GM06990 (cell line): ENCODE results near the gene CAMTA1.

Experiments used
- DNase-seq: peaks from one replicate; pipeline ENCODE4 v3.0.0-alpha.2; 2011; ENCODE audit not compliant: insufficient read length; ENCODE audit errors: extremely low read depth
- H3K27me3 ChIP-seq: replicated peaks from 2 replicates; pipeline ENCODE4 v1.6.0; 2011; ENCODE audit warnings: low read length; ENCODE audit not compliant: control insufficient read depth, insufficient read depth
- H3K36me3 ChIP-seq: 2 replicates; pipeline ENCODE4 v1.5.1; 2011; ENCODE audit warnings: low read length; ENCODE audit not compliant: control insufficient read depth, insufficient read depth
- H3K4me3 ChIP-seq: replicated peaks from 2 replicates; pipeline ENCODE4 v1.5.1; 2011; ENCODE audit warnings: low read depth, mild to moderate bottlenecking, control low read depth, low read length
- TF ChIP-seq, protein P1 (sequence below): IDR thresholded peaks from 2 replicates; pipeline ENCODE4 v1.5.1; 2011; ENCODE audit warnings: low read length, control low read depth, mild to moderate bottlenecking, inconsistent platforms; ENCODE audit not compliant: insufficient read depth, poor library complexity, severe bottlenecking

The CAMTA1 gene

DNA sequence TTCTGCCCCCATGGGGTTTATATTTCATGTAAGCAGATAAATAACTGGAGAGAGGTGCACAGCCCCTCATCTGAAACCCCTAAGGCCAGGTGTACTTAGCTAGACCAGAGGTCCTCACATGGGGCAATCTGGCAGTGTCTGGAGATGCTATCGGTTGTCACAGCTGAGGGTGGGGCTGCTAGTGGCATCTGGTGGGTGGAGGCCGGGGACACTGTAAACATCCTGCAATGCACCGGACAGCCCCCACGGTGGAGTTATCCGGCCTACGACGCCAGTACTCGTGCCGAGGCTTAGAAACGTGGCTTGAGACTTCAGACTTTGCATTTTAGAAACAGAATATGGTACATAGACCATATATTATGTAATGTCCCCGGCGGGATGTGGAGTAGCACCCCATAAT is 799.4 kb downstream of the CAMTA1 start:
- H3K27me3 ChIP-seq = no peaks in the 10 kb centered on the region
- H3K4me3 ChIP-seq = no peak overlapping the region
- TF ChIP-seq, protein P1, sequence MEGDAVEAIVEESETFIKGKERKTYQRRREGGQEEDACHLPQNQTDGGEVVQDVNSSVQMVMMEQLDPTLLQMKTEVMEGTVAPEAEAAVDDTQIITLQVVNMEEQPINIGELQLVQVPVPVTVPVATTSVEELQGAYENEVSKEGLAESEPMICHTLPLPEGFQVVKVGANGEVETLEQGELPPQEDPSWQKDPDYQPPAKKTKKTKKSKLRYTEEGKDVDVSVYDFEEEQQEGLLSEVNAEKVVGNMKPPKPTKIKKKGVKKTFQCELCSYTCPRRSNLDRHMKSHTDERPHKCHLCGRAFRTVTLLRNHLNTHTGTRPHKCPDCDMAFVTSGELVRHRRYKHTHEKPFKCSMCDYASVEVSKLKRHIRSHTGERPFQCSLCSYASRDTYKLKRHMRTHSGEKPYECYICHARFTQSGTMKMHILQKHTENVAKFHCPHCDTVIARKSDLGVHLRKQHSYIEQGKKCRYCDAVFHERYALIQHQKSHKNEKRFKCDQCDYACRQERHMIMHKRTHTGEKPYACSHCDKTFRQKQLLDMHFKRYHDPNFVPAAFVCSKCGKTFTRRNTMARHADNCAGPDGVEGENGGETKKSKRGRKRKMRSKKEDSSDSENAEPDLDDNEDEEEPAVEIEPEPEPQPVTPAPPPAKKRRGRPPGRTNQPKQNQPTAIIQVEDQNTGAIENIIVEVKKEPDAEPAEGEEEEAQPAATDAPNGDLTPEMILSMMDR = no peak
- no peaks in the 10 kb centered on the region for H3K36me3 ChIP-seq
- DNase-seq = no peak

DNA sequence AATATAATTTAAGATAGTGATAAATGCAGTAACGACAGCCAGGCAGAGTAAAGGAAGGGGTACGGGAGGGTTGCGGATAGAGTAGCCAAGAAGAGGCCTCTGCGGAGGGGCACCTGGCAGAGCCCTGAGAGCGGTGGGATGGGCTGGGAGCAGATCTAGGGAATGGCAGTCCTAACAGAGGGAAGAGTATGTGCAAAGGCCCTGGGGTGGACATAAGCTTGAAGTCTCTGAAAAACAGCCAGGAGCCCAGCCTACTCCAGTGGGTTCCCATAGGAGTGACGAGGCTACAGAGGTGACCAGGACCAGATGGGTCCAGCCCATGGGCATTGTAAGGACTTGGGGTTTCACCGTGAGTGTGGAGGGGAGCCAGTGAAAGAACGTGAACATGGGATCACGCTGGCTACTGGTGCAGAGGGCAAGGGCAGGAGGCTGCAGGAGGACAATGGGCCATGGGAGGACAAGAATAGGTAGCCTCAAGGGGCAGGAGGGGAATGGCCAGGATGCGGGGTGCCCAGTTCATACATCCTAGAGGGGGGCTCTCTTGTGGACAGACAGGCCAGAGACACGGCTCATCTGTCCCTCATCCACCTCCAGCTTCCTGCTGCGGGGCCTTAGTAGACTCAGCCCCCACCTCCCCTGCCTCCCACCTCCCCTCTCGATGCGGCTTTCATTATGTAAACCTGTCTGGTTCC is 800.1 kb downstream of the CAMTA1 start:
- TF ChIP-seq, protein P1 = no peak

GRCh38 chr1:7586031-7586941 is 801.0 kb downstream of the CAMTA1 start:
- no peaks in the 10 kb centered on the region for H3K36me3 ChIP-seq
- no peak for DNase-seq
- H3K27me3 ChIP-seq = no peaks in the 10 kb centered on the region
- TF ChIP-seq, protein P1 = no peak
- H3K4me3 ChIP-seq = no peak overlapping the region

More for the DNA sequence above, 800.1 kb downstream of the CAMTA1 start:
- Histone ChIP-seq H3K36me3 (no peaks in the 10 kb centered on the region), H3K4me3 (no peak overlapping the region), H3K27me3 (no peaks in the 10 kb centered on the region)
- no peak for DNase-seq

GRCh38 chr1:7587108-7587772 is 802.0 kb downstream of the CAMTA1 start:
- TF ChIP-seq, protein P1 = no peak
- DNase-seq = no peak
- no peaks in the 10 kb centered on the region for H3K36me3 ChIP-seq
- no peaks in the 10 kb centered on the region for H3K27me3 ChIP-seq
- H3K4me3 ChIP-seq = no peak overlapping the region

DNA sequence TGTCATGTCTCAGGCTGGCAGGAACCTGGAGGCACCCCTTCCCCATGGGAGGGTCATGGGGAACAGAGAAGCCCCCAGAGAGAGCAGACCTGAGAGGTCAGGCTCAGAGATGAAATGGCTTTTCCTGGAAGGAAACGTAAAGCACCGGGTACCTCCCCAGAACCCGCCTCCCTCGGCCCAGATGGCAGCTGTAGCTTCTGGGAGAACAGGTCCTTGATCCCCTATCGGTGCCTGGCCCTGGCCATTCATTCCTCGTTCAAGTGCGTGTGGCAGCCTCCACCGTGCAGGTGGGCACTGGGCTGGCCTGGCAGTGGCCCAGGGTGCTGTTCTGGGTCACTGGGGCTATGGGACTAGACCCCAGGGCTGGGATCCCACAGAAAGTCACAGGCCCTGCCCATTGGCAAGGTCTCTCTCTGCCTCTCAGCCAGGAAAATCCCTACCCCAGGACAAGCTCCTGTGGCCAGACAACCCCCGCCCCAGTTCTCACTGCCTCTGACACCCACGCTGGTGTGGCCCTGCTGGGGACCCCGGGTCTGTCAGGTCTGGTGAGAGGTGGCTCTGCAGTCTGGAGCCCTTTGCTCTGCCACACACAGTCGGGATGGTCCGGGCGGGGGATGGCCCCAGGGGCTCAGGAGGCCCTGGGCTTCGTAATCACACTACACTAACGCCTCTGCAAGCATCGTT is 802.7 kb downstream of the CAMTA1 start:
- Histone ChIP-seq H3K36me3 (no peaks in the 10 kb centered on the region), H3K4me3 (no peak overlapping the region), H3K27me3 (no peaks in the 10 kb centered on the region)
- DNase-seq = no peak
- TF ChIP-seq, protein P1 = no peak
